SU-DHL-6 (cell line): ENCODE results near the gene SH2D1B.

ENCODE experiments used
- H2AFZ ChIP-seq: fragments of 200-600 bp; sonication (generic); 2 replicates; pipeline ENCODE4 v1.6.1; 2014; ENCODE audit warnings: low read depth, mild to moderate bottlenecking, moderate library complexity, mixed read lengths, antibody characterized with exemption, low read length; ENCODE audit not compliant: severe bottlenecking
- H3F3A ChIP-seq: fragments of 200-600 bp; shearing (Covaris generic); 2 replicates; pipeline ENCODE4 v1.6.0; 2016; ENCODE audit warnings: antibody characterized with exemption, mild to moderate bottlenecking; ENCODE audit not compliant: insufficient read depth
- H3K27ac ChIP-seq: fragments of 200-600 bp; sonication (generic); 2 replicates; pipeline ENCODE4 v1.5.1; 2016; ENCODE audit warnings: low read depth, mild to moderate bottlenecking, low read length, moderate library complexity, mixed read lengths
- H3K27me3 ChIP-seq: fragments of 200-600 bp; sonication (generic), shearing (Covaris generic); 2 replicates; pipeline ENCODE4 v1.6.0; 2014; ENCODE audit warnings: mild to moderate bottlenecking, low read length
- H3K36me3 ChIP-seq: fragments of 200-600 bp; sonication (generic); 2 replicates; pipeline ENCODE4 v1.6.1; 2014; ENCODE audit warnings: mild to moderate bottlenecking, low read length, mixed read lengths
- H3K4me2 ChIP-seq: fragments of 300-600, 200-600 bp; shearing (Covaris generic), sonication (generic); 2 replicates; pipeline ENCODE4 v1.6.0; 2014; ENCODE audit warnings: low read length, low read depth, mild to moderate bottlenecking; ENCODE audit not compliant: poor library complexity, severe bottlenecking
- H3K4me3 ChIP-seq: fragments of 200-600 bp; sonication (generic); 2 replicates; pipeline ENCODE4 v1.5.1; 2014; ENCODE audit warnings: antibody characterized with exemption, low read length, mild to moderate bottlenecking, mixed read lengths; ENCODE audit not compliant: insufficient read depth, poor library complexity, severe bottlenecking
- H3K79me2 ChIP-seq: fragments of 200-600 bp; sonication (generic); 2 replicates; pipeline ENCODE4 v1.6.1; 2014; ENCODE audit warnings: mild to moderate bottlenecking, low read length, moderate library complexity; ENCODE audit not compliant: insufficient read depth
- H3K9ac ChIP-seq: fragments of 200-600 bp; sonication (generic); 2 replicates; pipeline ENCODE4 v1.7.0; 2014; ENCODE audit warnings: mild to moderate bottlenecking, low read length
- H3K9me2 ChIP-seq: fragments of 200-600 bp; sonication (generic); replicated peaks from 2 replicates; pipeline ENCODE4 v1.6.1; 2014; ENCODE audit warnings: low read length; ENCODE audit not compliant: insufficient read depth
- H3K9me3 ChIP-seq: fragments of 200-600 bp; sonication (generic); 2 replicates; pipeline ENCODE4 v1.6.1; 2014; ENCODE audit warnings: low read length, mixed read lengths; ENCODE audit not compliant: insufficient read depth
- H4K20me1 ChIP-seq: fragments of 200-600 bp; sonication (generic); 2 replicates; pipeline ENCODE4 v1.6.1; 2014; ENCODE audit warnings: low read depth, mild to moderate bottlenecking, antibody characterized with exemption, low read length, moderate library complexity, mixed read lengths
- EZH2phosphoT487 ChIP-seq: fragments of 200-600 bp; sonication (generic), shearing (Covaris generic); conservative IDR thresholded peaks from 2 replicates; pipeline ENCODE4 v1.6.1; 2018; ENCODE audit warnings: mild to moderate bottlenecking, antibody characterized with exemption, low read length, moderate library complexity, mixed read lengths
- TF ChIP-seq, protein P1 (sequence below): fragments of 200-600 bp; sonication (generic); IDR thresholded peaks from one replicate; pipeline ENCODE4 v1.5.1; 2017; ENCODE audit warnings: antibody characterized with exemption, mild to moderate bottlenecking, low read length, moderate library complexity; ENCODE audit not compliant: insufficient read depth, poor library complexity, severe bottlenecking

SH2D1B gene

GRCh38 chr1:162417650-162418049 is 5.7 kb upstream of the SH2D1B start:
- TF ChIP-seq, protein P1, sequence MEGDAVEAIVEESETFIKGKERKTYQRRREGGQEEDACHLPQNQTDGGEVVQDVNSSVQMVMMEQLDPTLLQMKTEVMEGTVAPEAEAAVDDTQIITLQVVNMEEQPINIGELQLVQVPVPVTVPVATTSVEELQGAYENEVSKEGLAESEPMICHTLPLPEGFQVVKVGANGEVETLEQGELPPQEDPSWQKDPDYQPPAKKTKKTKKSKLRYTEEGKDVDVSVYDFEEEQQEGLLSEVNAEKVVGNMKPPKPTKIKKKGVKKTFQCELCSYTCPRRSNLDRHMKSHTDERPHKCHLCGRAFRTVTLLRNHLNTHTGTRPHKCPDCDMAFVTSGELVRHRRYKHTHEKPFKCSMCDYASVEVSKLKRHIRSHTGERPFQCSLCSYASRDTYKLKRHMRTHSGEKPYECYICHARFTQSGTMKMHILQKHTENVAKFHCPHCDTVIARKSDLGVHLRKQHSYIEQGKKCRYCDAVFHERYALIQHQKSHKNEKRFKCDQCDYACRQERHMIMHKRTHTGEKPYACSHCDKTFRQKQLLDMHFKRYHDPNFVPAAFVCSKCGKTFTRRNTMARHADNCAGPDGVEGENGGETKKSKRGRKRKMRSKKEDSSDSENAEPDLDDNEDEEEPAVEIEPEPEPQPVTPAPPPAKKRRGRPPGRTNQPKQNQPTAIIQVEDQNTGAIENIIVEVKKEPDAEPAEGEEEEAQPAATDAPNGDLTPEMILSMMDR = no peak
- no peak for TF ChIP-seq EZH2phosphoT487

GRCh38 chr1:162416909-162417308 is 5.0 kb upstream of the SH2D1B start:
- no peak overlapping the region for H2AFZ ChIP-seq
- no peaks in the 10 kb centered on the region for H4K20me1 ChIP-seq
- TF ChIP-seq EZH2phosphoT487 = no peak
- TF ChIP-seq, protein P1 = no peak
- H3K9ac ChIP-seq = no peak overlapping the region
- H3K27me3 ChIP-seq = no peaks in the 10 kb centered on the region
- H3K9me3 ChIP-seq = no peaks in the 10 kb centered on the region
- H3K36me3 ChIP-seq = no peaks in the 10 kb centered on the region
- no peaks in the 10 kb centered on the region for H3K79me2 ChIP-seq
- no peak overlapping the region for H3K4me2 ChIP-seq
- no peak overlapping the region for H3K4me3 ChIP-seq
- no peaks in the 10 kb centered on the region for H3K9me2 ChIP-seq
- no peaks in the 10 kb centered on the region for H3F3A ChIP-seq
- no peak overlapping the region for H3K27ac ChIP-seq

More at GRCh38 chr1:162417650-162418049, 5.7 kb upstream of the SH2D1B start:
- Histone ChIP-seq H3K27me3 (no peaks in the 10 kb centered on the region), H3K9me2 (no peaks in the 10 kb centered on the region), H3K4me2 (no peak overlapping the region), H3K27ac (no peak overlapping the region), H3K36me3 (no peaks in the 10 kb centered on the region), H4K20me1 (no peaks in the 10 kb centered on the region), H3F3A (no peaks in the 10 kb centered on the region), H3K4me3 (no peak overlapping the region), H3K9me3 (no peaks in the 10 kb centered on the region), H3K79me2 (no peaks in the 10 kb centered on the region), H2AFZ (no peak overlapping the region), H3K9ac (no peak overlapping the region)

GRCh38 chr1:162416215-162416614 is 4.3 kb upstream of the SH2D1B start:
- no peaks in the 10 kb centered on the region for H3K9me3 ChIP-seq
- no peaks in the 10 kb centered on the region for H3F3A ChIP-seq
- no peaks in the 10 kb centered on the region for H3K27me3 ChIP-seq
- H3K36me3 ChIP-seq = no peaks in the 10 kb centered on the region
- H2AFZ ChIP-seq = no peak overlapping the region
- no peaks in the 10 kb centered on the region for H3K9me2 ChIP-seq
- TF ChIP-seq EZH2phosphoT487 = no peak
- TF ChIP-seq, protein P1 = no peak
- H4K20me1 ChIP-seq = no peaks in the 10 kb centered on the region
- no peak overlapping the region for H3K27ac ChIP-seq
- H3K4me3 ChIP-seq = no peak overlapping the region
- H3K9ac ChIP-seq = no peak overlapping the region
- no peak overlapping the region for H3K4me2 ChIP-seq
- H3K79me2 ChIP-seq = no peaks in the 10 kb centered on the region
